Hematopoietic multipotent progenitor cell treated with erythropoietin and hydrocortisone succinate and interleukin-3 and kit ligand, for 15 days (in vitro differentiated cells): ENCODE results near the gene UBA3.
A peak's percentile ranks its signal among the peaks of the same experiment; 100 is the strongest.

Experiments
- DNase-seq: peaks from one replicate; pipeline ENCODE4 v3.0.0-alpha.2; 2015; ENCODE audit warnings: low spot score

Gene UBA3

GRCh38 chr3:69065318-69065964, 14.7 kb downstream of the UBA3 start:
- DNase-seq: no peak

DNA sequence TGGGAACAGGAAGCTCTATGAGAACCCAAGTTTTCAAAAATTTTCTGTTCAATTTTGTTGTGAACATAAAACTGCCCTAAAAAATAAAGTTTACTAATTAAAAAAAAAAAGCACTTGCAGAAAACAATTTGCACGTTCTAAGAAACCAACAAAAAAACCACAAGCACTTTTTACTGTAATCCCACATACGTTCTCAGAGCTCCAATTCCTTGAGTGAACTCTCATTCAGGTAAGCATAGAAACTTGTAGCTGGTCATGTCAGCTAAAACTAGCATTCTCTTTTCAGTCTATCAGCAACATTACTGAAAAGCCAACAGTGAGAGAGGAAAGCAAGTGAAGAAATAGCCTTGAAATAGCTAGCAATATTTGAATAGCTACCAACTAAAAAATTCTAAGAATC, 16.5 kb downstream of the UBA3 start:
- DNase-seq: no peak

- no peak for DNase-seq
These were observed 20.5 kb downstream of the UBA3 start for GRCh38 chr3:69059688-69060087.

DNA sequence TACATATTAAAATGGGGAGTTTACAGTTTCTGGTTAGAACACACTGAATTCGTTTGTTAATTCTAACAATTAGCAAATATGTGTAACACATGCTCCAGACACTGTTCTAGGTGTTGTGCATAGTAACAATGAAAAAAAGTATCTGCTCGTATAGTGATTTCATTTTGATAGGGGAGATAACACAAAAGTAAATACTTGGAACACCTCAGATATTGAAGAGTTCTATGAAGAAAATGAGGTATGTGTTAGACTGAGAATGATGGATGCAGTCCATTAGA, 21.3 kb downstream of the UBA3 start:
- no peak for DNase-seq

DNA sequence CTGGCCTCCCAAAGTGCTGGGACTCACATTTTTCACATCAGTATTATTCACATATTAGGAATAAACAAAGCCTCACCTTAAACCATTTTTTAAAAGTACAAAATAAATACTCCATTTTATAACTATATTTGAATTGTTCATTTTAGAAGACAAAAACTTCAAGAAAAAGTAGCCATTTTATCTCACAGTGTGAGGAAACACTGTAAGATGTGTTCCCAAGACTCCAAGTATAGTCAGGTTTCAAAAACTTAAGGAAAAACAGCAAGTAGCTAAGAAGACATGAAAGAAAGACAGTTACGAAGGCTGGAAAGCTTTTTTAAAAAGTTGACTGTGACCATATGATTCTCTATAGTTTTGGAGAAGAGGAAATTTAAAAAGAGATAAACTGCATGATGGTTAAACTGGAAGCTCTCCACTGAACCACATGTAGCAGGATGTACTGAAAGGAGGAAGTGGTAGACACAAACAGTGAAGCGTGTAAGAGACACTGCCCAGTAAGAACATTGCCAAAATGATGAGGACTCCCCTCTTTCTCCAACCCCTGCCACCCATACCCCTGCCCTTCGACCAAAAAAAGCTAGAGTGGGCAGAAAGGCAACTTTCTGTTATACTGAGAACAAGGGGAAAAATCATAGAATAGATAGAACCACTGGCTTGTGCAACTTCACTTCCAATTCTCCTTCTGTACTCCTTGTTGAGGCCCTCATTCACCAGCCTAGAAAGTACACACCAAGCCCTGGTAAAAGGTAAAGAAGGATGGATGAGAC, 21.8 kb downstream of the UBA3 start:
- no peak for DNase-seq

- no peak for DNase-seq
These were observed 27.7 kb downstream of the UBA3 start for GRCh38 chr3:69052472-69052898.

- DNase-seq: peak; percentile 99
These were observed 28.3 kb downstream of the UBA3 start, which contains the start of gene TMF1 for GRCh38 chr3:69051756-69052471. Gene TMF1, minus strand, starts transcription at chr3:69052333. Its CDS starts 247 bp downstream, at chr3:69052086.

DNA sequence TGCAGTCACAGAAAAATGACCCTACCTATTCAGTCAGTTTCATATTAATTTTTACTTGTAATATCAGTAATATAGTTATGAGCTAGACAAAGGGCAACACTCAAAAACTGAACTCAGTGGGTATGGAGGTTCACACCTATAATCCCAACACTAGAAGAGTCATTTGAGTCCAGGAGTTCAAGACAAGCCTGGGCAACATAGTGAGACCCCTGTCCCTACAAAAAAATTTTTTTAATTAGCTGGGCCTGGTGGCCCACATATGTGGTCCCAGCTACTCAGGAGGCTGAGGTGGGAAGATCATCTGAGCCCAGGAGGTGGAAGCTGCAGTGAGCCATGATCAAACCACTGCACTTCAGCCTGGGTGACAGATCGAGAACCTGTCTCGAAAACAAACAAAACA, 31.2 kb downstream of the UBA3 start:
- no peak for DNase-seq

DNA sequence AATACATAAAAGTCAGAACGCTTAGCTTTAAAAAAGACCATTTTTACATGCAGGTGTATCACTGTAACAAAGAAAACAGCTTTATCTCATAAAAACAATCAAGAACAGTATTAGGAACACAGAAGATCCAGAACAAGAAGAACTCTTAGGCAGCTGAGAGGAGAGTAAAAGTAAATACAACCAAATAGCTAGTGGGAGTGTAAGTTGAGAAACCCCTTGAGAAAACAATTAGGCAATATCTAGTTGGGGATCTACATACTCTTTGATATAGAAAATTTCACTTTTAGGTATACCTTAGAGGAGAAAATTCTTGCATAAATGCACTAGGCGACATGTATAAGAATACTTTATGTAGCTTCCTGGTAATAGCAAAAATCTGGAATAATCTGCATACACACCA, 35.6 kb downstream of the UBA3 start:
- no peak for DNase-seq

DNA sequence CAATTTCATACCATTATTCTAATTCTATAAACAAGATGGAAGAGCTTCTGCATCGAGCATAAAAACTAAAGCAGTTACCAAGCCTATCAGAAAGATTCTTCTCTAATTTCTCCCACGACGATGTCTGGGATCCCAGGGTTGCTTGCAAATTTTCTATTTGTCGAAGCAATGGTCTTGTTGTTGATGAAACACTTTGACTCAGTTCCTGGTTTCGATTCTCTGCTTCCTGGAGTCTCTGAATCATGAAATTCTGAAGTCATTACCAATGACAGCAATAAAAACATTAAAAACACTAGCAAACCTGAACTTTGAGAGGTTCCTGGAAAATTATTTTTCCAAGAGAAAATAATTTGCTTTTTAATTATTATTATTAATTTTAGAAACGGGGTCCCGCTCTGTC, 46.7 kb downstream of the UBA3 start:
- DNase-seq: no peak

DNA sequence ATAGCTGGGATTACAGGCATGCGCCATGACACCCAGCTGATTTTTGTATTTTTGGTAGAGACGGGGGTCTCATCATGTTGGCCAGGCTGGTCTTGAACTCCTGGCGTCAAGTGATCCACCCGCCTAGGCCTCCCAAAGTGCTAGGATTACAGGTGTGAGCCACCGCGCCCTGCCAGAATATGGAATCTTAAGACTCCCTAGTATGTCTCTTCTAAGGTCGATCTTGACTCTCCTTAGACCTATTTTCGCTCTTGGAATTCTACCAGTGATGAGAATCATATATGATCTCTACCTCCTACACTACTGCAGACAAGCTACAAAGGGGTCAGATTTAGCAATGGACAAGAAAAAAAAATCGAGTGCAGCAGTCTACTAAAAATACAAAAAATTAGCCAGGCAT, 47.4 kb downstream of the UBA3 start:
- no peak for DNase-seq

GRCh38 chr3:69032142-69032541, 48.0 kb downstream of the UBA3 start:
- DNase-seq: no peak

DNA sequence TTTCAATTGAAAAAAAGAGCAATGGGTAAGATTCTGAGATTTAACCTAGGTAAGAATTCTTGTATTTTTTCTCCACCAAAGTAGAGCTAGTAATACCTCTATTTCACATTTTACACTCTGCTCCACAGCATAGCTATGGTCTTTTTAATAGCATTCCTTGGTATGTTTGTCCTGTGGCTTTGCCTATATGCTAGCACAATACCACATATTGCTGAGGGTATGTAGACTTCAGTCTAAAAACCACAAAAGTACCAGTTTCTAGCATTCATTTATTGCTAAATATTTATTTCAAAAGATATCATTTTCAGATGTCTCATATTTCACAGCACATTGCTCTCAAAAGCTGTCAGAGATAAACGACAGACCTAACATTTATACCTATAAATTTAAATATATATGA, 48.5 kb downstream of the UBA3 start:
- no peak for DNase-seq

GRCh38 chr3:69020857-69021256, 59.3 kb downstream of the UBA3 start:
- no peak for DNase-seq

GRCh38 chr3:69020424-69020823, 59.7 kb downstream of the UBA3 start:
- peak; percentile 17 for DNase-seq

- DNase-seq: no peak
These were observed 63.3 kb downstream of the UBA3 start for GRCh38 chr3:69016901-69017300.

DNA sequence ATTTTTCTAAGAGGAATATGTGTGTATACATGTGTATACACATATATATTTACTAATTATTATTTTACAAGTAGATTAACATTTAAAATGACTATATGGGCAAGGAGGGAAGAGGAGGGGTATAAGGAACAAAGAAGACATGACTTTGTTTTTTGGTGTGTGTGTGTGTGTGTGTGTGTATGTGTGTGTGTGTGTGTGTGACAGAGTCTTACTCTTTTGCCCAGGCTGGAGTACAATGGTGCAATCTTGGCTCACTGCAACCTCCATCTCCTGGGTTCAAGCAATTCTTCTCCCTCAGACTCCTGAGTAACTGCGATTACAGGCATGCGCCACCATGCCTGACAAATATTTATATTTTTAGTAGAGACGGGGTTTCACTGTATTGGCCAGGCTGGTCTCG, 64.1 kb downstream of the UBA3 start:
- no peak for DNase-seq

DNA sequence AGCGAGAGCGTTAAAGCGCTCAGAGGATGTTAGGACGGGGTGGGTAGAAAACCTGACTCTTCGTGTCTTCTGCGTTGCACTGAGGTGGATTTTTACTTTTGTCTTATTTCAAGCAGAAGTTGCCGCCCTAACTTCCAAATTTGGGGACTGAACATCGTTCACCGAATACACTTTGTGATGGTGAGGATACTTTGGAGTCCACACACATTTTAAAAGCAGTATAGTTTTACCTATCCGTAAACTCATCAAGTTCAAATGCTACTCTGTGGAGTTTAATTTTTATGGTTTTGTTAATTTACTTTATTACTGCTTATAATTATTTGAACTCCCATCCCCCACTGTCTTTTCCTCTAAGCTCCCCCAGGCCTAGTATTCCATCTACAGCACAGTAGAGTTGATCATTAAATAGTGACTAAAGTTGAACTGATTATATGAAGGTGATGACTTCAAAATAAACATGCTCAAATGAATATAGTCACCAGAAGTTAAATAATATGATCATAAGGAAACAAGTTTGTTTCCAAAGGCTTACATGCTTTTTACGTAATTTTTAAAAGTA, 66.1 kb downstream of the UBA3 start:
- no peak for DNase-seq

- peak; percentile 83 for DNase-seq
These were observed 66.7 kb downstream of the UBA3 start, which contains the start of gene EOGT for GRCh38 chr3:69013253-69014021. Gene EOGT, minus strand, starts transcription at chr3:69013684. Its CDS starts 3,838 bp downstream, at chr3:69009846.

GRCh38 chr3:69012800-69013252, 67.3 kb downstream of the UBA3 start:
- DNase-seq: no peak

GRCh38 chr3:69012100-69012799, 67.9 kb downstream of the UBA3 start:
- no peak for DNase-seq
